Hepatocyte (in vitro differentiated cells): ENCODE measurements around the gene SPATA2L.

Source experiments
- EZH2 ChIP-seq: fragments of 200-600 bp; sonication (generic); IDR thresholded peaks from 2 replicates; pipeline ENCODE4 v1.6.1; 2016; ENCODE audit warnings: antibody characterized with exemption, mild to moderate bottlenecking, borderline replicate concordance
- TF ChIP-seq, protein P1 (sequence below): fragments of 200-600 bp; sonication (generic); IDR thresholded peaks from 2 replicates; pipeline ENCODE4 v1.5.1; 2016; ENCODE audit warnings: antibody characterized with exemption, mild to moderate bottlenecking; ENCODE audit not compliant: poor library complexity

GRCh38 chr16:89660146-89660545, 41.4 kb downstream of the SPATA2L start:
- TF ChIP-seq, protein P1, sequence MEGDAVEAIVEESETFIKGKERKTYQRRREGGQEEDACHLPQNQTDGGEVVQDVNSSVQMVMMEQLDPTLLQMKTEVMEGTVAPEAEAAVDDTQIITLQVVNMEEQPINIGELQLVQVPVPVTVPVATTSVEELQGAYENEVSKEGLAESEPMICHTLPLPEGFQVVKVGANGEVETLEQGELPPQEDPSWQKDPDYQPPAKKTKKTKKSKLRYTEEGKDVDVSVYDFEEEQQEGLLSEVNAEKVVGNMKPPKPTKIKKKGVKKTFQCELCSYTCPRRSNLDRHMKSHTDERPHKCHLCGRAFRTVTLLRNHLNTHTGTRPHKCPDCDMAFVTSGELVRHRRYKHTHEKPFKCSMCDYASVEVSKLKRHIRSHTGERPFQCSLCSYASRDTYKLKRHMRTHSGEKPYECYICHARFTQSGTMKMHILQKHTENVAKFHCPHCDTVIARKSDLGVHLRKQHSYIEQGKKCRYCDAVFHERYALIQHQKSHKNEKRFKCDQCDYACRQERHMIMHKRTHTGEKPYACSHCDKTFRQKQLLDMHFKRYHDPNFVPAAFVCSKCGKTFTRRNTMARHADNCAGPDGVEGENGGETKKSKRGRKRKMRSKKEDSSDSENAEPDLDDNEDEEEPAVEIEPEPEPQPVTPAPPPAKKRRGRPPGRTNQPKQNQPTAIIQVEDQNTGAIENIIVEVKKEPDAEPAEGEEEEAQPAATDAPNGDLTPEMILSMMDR, result no peak
- TF ChIP-seq EZH2, result no peak
